ENCODE results near the gene DLGAP1. TPM values are rescaled to one million over a fixed set of nuclear protein-coding genes. Genes with fewer than 3 reads are reported as not detected.

DLGAP1 gene
- polyA plus RNA-seq, 1 of the 3 experiments (the other 2 are of a cell fraction) = not detected

GRCh38 chr18:3874125-3874524 is 581.0 kb downstream of the DLGAP1 start:
- H3K9ac ChIP-seq = no peak overlapping the region
- WGBS (ENCODE audit: low lambda C conversion rate) = 9% methylated on average over 7 of the region's 7 CpGs
- CTCF ChIA-PET = no interaction called here

GRCh38 chr18:3873698-3874097 is 581.4 kb downstream of the DLGAP1 start:
- no peaks in the 10 kb centered on the region for H3F3A ChIP-seq (replicated peaks; ENCODE audit: insufficient read depth)
- peaks cover 46% of the 10 kb centered on the region; the same call in 1 of the 2 replicates for H3K27me3 ChIP-seq (ENCODE audit: insufficient read depth)
- 10% methylated on average over 1 of the region's 1 CpG for WGBS (ENCODE audit: low lambda C conversion rate)
- H3K9ac ChIP-seq = no peak overlapping the region
- H3K79me2 ChIP-seq (ENCODE audit: insufficient read depth) = no peaks in the 10 kb centered on the region
- H3K4me1 ChIP-seq (ENCODE audit: control insufficient read depth in 1 of 2, insufficient read depth in 2 of 2, low read depth in 1 of 2, low read length in 1 of 2) = no peaks in the 10 kb centered on the region; a peak in 1 of 4 replicates
- TF ChIP-seq, protein P1, sequence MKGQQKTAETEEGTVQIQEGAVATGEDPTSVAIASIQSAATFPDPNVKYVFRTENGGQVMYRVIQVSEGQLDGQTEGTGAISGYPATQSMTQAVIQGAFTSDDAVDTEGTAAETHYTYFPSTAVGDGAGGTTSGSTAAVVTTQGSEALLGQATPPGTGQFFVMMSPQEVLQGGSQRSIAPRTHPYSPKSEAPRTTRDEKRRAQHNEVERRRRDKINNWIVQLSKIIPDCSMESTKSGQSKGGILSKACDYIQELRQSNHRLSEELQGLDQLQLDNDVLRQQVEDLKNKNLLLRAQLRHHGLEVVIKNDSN (IDR thresholded peaks at IDR 0.05; ENCODE audit: borderline replicate concordance, low read depth) = no peak
- TF ChIP-seq POLR2AphosphoS5 (IDR thresholded peaks at IDR 0.05; ENCODE audit: low read depth, low read length) (no peak), PBX3 (IDR thresholded peaks at IDR 0.05) (no peak), JUND (IDR thresholded peaks at IDR 0.05) (no peak), GABPA (IDR thresholded peaks at IDR 0.05; ENCODE audit: low read depth) (no peak), ZBTB33 (IDR thresholded peaks at IDR 0.05; ENCODE audit: borderline replicate concordance, low read depth) (no peak), TCF12 (IDR thresholded peaks at IDR 0.05) (no peak), NRF1 (IDR thresholded peaks at IDR 0.05; ENCODE audit: low read depth, low read length) (no peak), FOXJ3 (CRISPR knock-in tag; IDR thresholded peaks at IDR 0.05) (no peak)
- no peaks in the 10 kb centered on the region for H3K36me3 ChIP-seq (replicated peaks in 1 of 2; ENCODE audit: control insufficient read depth in 1 of 2, insufficient read depth in 2 of 2, low read length in 1 of 2)
- ChIA-PET POLR2A (no interaction called here), CTCF (no interaction called here)
- peak overlapping the region in 1 of 2 experiments; percentile 22; a peak in 1 of 4 replicates for H3K4me3 ChIP-seq (ENCODE audit: low read depth in 2 of 2, low read length in 1 of 2)
- H3K27ac ChIP-seq (ENCODE audit: low read depth in 2 of 2, low read length in 1 of 2) = no peak overlapping the region
- H3K4me2 ChIP-seq = no peak overlapping the region
- H3K9me2 ChIP-seq = no peaks in the 10 kb centered on the region
- H2AFZ ChIP-seq (ENCODE audit: low read depth) = no peak overlapping the region
- no peaks in the 10 kb centered on the region for H3K9me3 ChIP-seq
- no peak for DNase-seq
- H4K20me1 ChIP-seq (ENCODE audit: insufficient read depth) = no peaks in the 10 kb centered on the region

More at GRCh38 chr18:3874125-3874524, 581.0 kb downstream of the DLGAP1 start:
- DNase-seq = no peak
- Histone ChIP-seq H3K9me2 (no peaks in the 10 kb centered on the region), H3K4me3 (ENCODE audit: low read depth in 2 of 2, low read length in 1 of 2) (peak overlapping the region in 1 of 2 experiments; percentile 22; a peak in 1 of 4 replicates), H3K36me3 (replicated peaks in 1 of 2; ENCODE audit: control insufficient read depth in 1 of 2, insufficient read depth in 2 of 2, low read length in 1 of 2) (no peaks in the 10 kb centered on the region), H3K4me1 (ENCODE audit: control insufficient read depth in 1 of 2, insufficient read depth in 2 of 2, low read depth in 1 of 2, low read length in 1 of 2) (no peaks in the 10 kb centered on the region; a peak in 1 of 4 replicates), H3F3A (replicated peaks; ENCODE audit: insufficient read depth) (no peaks in the 10 kb centered on the region), H3K27ac (ENCODE audit: low read depth in 2 of 2, low read length in 1 of 2) (no peak overlapping the region), H3K79me2 (ENCODE audit: insufficient read depth) (no peaks in the 10 kb centered on the region), H3K27me3 (ENCODE audit: insufficient read depth) (peaks cover 45% of the 10 kb centered on the region; the same call in 1 of the 2 replicates), H3K9me3 (no peaks in the 10 kb centered on the region), H3K4me2 (no peak overlapping the region), H4K20me1 (ENCODE audit: insufficient read depth) (no peaks in the 10 kb centered on the region), H2AFZ (ENCODE audit: low read depth) (no peak overlapping the region)
- POLR2A ChIA-PET = no interaction called here
- TF ChIP-seq SMC3 (IDR thresholded peaks at IDR 0.05; ENCODE audit: low read depth, low read length) (no peak), GABPA (IDR thresholded peaks at IDR 0.05; ENCODE audit: low read depth) (no peak), MAX (IDR thresholded peaks at IDR 0.05; ENCODE audit: low read depth) (no peak)
